HepG2 (cell line): ENCODE data around the gene RPTOR. TPM values are rescaled to one million over a fixed set of nuclear protein-coding genes. Genes with fewer than 3 reads are reported as not detected.

ENCODE experiments used
- polyA plus RNA-seq, 8 experiments: library from polyadenylated mRNA; depleted of rRNA in 3 of 8; stranded (reverse) in 7 of 8; unstranded in 1 of 8; fragments of >200 nt; fragmentation: Illumina TruSeq in 4 of 8; extraction: Trizol in 4 of 8; gene quantifications; 2 replicates each; pipeline versions ENCODE4 v1.2.1 to v1.2.3, GENCODE V29; 2011 to 2016; ENCODE audit warnings: low read depth in 4 of 8, missing spikeins in 1 of 8, mixed read lengths in 1 of 8; ENCODE audit not compliant: insufficient read depth in 1 of 8
- small RNA-seq, 3 experiments: library from RNA; depleted of rRNA; stranded (forward); fragments of <200 nt; gene quantifications; one replicate each; pipeline ENCODE3, GENCODE V24; 2012; ENCODE audit warnings: low read depth in 2 of 3, low replicate concordance in 1 of 3; ENCODE audit not compliant: insufficient read length in 3 of 3, insufficient read depth in 2 of 3
- total RNA-seq, 5 experiments: library from RNA; depleted of rRNA; stranded (reverse); fragments of >200 nt; fragmentation: Illumina TruSeq; extraction: Trizol; gene quantifications; 2 replicates each; pipeline ENCODE4 v1.2.3, GENCODE V29; 2016; ENCODE audit warnings: low read depth in 1 of 5

Gene RPTOR
- total and polyA plus RNA-seq, 2 of the 13 experiments (the other 11 are each of a cell fraction or from before 2014, with no cell fraction given): 6.6 to 25.3 TPM

Small RNAs within 50 kb of the gene (small RNA-seq; reads per million reads assigned to genes)
- gene AC120024.2 (0 reads per million in 3 experiments), gene AC120024.3 (0 reads per million in 3 experiments)

Other genes with a start within 250 kb of the RPTOR start
- 15.1 and 16.0 TPM in 2 replicates for gene ENDOV, start 129.7 kb upstream of the RPTOR start, total RNA-seq (2016; rRNA removed; fragmentation: Illumina TruSeq; extraction: Trizol)
- gene ENDOV, start 129.7 kb upstream of the RPTOR start, polyA plus RNA-seq (2011; rRNA removed): 17.1 and 19.8 TPM in 2 replicates
- gene NPTX1, start 68.2 kb upstream of the RPTOR start, total RNA-seq (2016; rRNA removed; fragmentation: Illumina TruSeq; extraction: Trizol): not detected in 2 replicates
- 0.01 TPM in 1 of 2 replicates, not detected in the other for gene NPTX1, start 68.2 kb upstream of the RPTOR start, polyA plus RNA-seq (2011; rRNA removed)